Right atrium auricular region (tissue), 2 donors: ENCODE data around the gene ADAMTS17. TPM values are rescaled to one million over a fixed set of nuclear protein-coding genes. Genes with fewer than 3 reads are reported as not detected.

Source experiments
- DNase-seq: peaks from one replicate; pipeline ENCODE4 v3.0.0-alpha.2; 2019; ENCODE audit warnings: low spot score
- H3K27ac ChIP-seq, 2 donors: fragments of 200-600 bp; sonication (generic); 1 replicate in 1 of 2; 2 replicates in 1 of 2; pipeline ENCODE4 v1.5.1; 2016 to 2019
- H3K27me3 ChIP-seq, 2 donors: fragments of 200-600 bp; sonication (generic); one replicate each; pipeline versions ENCODE4 v1.5.1 to v1.6.0; 2017 to 2019
- H3K36me3 ChIP-seq: fragments of 200-600 bp; sonication (generic); one replicate; pipeline ENCODE4 v1.5.1; 2016
- H3K4me1 ChIP-seq, 2 donors: fragments of 200-600 bp; sonication (generic); one replicate each; pipeline versions ENCODE4 v1.5.1 to v1.6.0; 2017 to 2019
- H3K4me3 ChIP-seq, 2 donors: fragments of 200-600 bp; sonication (generic); 1 replicate in 1 of 2; 2 replicates in 1 of 2; pipeline ENCODE4 v1.5.1; 2017 to 2019; ENCODE audit warnings: mild to moderate bottlenecking in 1 of 2, moderate library complexity in 1 of 2
- H3K9me3 ChIP-seq, 2 donors: fragments of 200-600 bp; sonication (generic); one replicate each; pipeline ENCODE4 v1.5.1; 2019
- CTCF ChIP-seq, 2 donors: fragments of 200-600 bp; sonication (generic); IDR thresholded peaks; one replicate each; pipeline ENCODE4 v1.5.1; 2019; ENCODE audit warnings: antibody characterized with exemption in 2 of 2
- total RNA-seq, 2 donors: library from RNA; depleted of rRNA; stranded (reverse); fragments of >200 nt; gene quantifications; one replicate each; pipeline ENCODE4 v1.1.0, GENCODE V29; 2016

The ADAMTS17 gene
- total RNA-seq, 2 donors from 2014 or later = 3.6 to 4.4 TPM

DNA sequence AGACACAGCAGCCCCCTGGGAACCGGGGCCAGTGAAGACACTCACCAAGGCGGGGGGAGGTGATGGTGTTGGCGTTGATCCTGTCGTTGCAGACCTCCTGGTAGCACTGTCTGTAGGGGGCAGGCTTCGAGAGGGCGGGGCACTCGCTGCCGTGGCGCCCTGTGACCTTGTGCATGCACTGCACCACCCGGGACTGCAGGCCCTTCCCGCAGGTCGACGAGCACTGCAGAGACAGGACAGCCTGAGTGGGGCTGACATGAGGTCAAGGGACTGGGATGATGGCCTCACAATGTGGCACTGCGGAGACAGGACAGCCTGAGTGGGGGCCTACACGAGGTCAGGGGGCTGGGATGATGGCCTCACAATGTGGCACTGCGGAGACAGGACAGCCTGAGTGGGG is 365.8 kb downstream of the ADAMTS17 start:
- no peak for TF ChIP-seq CTCF (IDR thresholded peaks at IDR 0.05)
- Histone ChIP-seq H3K9me3 (no peaks in the 10 kb centered on the region), H3K4me3 (no peak overlapping the region), H3K27me3 (no peaks in the 10 kb centered on the region), H3K27ac (no peak overlapping the region), H3K4me1 (peaks cover 0 to 4% of the 10 kb centered on the region in 2 donors), H3K36me3 (no peaks in the 10 kb centered on the region)
- DNase-seq = no peak

DNA sequence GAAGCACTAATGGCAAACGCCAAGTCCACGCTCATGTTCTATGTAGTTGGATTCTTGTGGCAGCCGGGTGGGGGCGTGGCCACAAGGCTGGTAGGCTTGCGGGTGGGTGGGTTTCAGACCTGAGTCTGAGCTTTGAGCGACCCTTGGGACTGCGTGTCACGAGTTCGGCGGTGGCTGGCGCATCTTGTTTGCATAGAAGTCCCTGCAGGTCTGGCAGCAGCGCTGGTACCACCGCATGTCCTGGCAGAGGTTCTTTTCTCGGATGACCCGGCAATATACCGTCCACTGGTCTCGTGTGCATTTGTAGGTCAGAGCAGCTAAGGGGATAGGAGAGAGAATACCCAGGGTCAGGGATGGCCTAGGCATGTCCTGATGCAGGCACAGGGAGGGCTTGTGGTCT is 367.5 kb downstream of the ADAMTS17 start:
- H3K36me3 ChIP-seq = no peaks in the 10 kb centered on the region
- H3K27ac ChIP-seq = no peak overlapping the region
- H3K4me1 ChIP-seq = no peaks in the 10 kb centered on the region
- no peaks in the 10 kb centered on the region for H3K9me3 ChIP-seq
- TF ChIP-seq CTCF (IDR thresholded peaks at IDR 0.05) = no peak
- H3K4me3 ChIP-seq = no peak overlapping the region
- H3K27me3 ChIP-seq = no peaks in the 10 kb centered on the region
- no peak for DNase-seq

DNA sequence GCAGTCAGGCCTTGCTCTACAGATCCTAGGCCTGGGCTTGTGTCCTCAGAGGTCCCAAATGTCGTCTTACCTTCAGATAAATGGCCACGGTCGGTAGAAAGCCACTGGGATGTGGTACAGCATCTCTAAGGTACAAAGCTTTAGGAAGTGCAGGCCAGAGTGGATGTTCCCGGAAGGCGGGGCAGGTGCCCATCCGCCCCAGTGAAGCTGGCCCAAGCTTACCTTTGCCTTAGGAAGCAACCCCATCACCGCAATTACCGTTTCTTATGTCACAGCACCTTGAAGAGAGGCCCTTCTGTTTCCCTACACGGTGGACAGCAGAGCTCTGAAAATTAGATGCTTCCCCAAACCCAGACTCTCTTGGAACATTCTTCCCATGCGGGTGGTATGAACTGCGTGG is 368.4 kb downstream of the ADAMTS17 start:
- no peak for DNase-seq
- H3K27ac ChIP-seq = no peak overlapping the region
- H3K4me1 ChIP-seq = no peaks in the 10 kb centered on the region
- no peak for TF ChIP-seq CTCF (IDR thresholded peaks at IDR 0.05)
- H3K4me3 ChIP-seq = no peak overlapping the region
- no peaks in the 10 kb centered on the region for H3K27me3 ChIP-seq
- H3K9me3 ChIP-seq = no peaks in the 10 kb centered on the region
- H3K36me3 ChIP-seq = no peaks in the 10 kb centered on the region

- Histone ChIP-seq H3K27ac (no peak overlapping the region), H3K27me3 (no peaks in the 10 kb centered on the region), H3K36me3 (no peaks in the 10 kb centered on the region), H3K4me3 (no peak overlapping the region), H3K9me3 (no peaks in the 10 kb centered on the region), H3K4me1 (no peaks in the 10 kb centered on the region)
- TF ChIP-seq CTCF (IDR thresholded peaks at IDR 0.05) = no peak
- DNase-seq = no peak
Measured at GRCh38 chr15:99970891-99971430, 370.8 kb downstream of the ADAMTS17 start.

- no peaks in the 10 kb centered on the region for H3K36me3 ChIP-seq
- H3K27ac ChIP-seq = no peak overlapping the region
- H3K4me1 ChIP-seq = no peaks in the 10 kb centered on the region
- H3K4me3 ChIP-seq = no peak overlapping the region
- H3K27me3 ChIP-seq = no peaks in the 10 kb centered on the region
- no peak for TF ChIP-seq CTCF (IDR thresholded peaks at IDR 0.05)
- DNase-seq = no peak
- H3K9me3 ChIP-seq = no peaks in the 10 kb centered on the region
Measured at GRCh38 chr15:99969261-99969920, 372.4 kb downstream of the ADAMTS17 start.
